DMS153 (cell line): ENCODE data around the gene SERINC5.

Source experiments
- DNase-seq: peaks from one replicate; lab custom pipeline; 2025; lab: John Stamatoyannopoulos, UW

Gene SERINC5

DNA sequence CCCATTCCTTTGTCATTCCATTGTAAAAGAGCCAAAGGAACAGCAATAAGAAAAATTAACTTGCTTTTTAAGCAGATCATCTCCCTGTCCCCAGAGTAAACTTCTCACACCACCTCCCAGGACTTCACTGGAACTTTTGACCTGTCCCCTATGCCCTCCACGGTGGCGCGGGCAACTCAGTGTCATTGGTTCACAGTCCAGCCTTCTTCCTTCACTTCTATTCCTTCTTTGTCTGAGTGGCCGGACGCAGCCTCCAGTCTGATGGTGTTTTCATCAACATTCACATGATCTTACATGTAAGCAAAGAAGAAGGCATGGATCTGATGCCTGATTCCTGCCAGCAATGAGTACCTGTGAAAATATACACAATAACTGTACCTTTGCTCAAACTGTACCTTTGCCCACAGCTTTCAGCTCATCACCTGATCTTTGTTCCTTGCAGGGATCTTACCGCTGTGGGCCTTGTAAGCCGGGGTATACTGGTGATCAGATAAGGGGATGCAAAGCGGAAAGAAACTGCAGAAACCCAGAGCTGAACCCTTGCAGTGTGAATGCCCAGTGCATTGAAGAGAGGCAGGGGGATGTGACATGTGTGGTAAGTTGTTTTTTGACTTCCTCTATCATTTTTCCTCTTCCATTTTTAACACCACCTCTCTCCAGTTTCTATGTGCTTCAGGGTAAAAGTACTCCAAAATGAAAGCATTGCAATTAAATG, 188.2 kb downstream of the SERINC5 start:
- DNase-seq: no peak

DNA sequence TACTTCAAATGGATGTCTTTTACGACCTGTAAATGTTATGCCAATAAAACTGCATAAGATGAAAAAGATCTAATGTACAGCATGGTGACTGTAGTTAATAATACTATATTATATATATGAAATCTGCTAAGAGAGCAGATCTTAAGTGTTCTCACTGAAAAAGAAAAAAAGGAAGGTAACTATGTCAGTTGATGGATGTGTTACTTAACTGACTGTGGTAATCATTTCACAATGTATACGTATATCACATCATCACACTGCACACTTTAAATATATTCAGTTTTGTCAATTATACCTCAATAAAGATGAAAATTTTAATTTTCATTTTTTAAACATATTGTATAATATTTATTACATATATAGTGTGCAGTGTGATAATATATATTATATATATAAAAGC, 188.8 kb downstream of the SERINC5 start:
- DNase-seq: no peak

DNA sequence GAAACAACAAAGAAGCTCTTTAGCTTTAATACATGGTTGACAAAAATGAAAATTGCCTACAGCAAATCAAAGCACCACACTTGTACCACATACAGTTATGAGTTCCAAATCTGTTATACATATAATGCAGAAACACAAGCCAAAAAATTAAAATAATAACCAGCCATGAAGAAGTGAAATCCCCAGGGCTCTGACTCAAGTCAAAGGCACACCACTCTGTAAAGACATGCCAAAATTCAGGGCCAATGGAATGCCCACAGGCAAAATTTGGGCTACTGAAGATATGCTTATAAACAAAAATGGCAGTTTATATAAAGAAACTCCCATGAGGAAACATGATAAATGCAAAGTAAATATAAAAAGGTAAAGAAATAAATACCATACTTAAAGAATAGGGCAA, 191.7 kb downstream of the SERINC5 start:
- DNase-seq: no peak
